HFF-Myc (cell line): ENCODE data around the gene CCDC87.
"Not testable (repeated sequence)": the region's sequence is repeated elsewhere in the genome, so short reads cannot be mapped to it uniquely, and the experiment has no call there.

ENCODE experiments used
- DNase-seq: peaks from one replicate; pipeline ENCODE4 v3.0.0-alpha.2; 2011; ENCODE audit warnings: low read depth; ENCODE audit errors: extremely low read depth
- H3K4me3 ChIP-seq: replicated peaks from 2 replicates; pipeline ENCODE4 v1.5.1; 2011; ENCODE audit warnings: low read depth, mild to moderate bottlenecking, control low read depth, low read length
- TF ChIP-seq, protein P1 (sequence below): IDR thresholded peaks from 2 replicates; pipeline ENCODE4 v1.5.1; 2012; ENCODE audit warnings: mild to moderate bottlenecking, low read depth, low read length, control low read depth; ENCODE audit errors: missing control alignments

Gene CCDC87

DNA sequence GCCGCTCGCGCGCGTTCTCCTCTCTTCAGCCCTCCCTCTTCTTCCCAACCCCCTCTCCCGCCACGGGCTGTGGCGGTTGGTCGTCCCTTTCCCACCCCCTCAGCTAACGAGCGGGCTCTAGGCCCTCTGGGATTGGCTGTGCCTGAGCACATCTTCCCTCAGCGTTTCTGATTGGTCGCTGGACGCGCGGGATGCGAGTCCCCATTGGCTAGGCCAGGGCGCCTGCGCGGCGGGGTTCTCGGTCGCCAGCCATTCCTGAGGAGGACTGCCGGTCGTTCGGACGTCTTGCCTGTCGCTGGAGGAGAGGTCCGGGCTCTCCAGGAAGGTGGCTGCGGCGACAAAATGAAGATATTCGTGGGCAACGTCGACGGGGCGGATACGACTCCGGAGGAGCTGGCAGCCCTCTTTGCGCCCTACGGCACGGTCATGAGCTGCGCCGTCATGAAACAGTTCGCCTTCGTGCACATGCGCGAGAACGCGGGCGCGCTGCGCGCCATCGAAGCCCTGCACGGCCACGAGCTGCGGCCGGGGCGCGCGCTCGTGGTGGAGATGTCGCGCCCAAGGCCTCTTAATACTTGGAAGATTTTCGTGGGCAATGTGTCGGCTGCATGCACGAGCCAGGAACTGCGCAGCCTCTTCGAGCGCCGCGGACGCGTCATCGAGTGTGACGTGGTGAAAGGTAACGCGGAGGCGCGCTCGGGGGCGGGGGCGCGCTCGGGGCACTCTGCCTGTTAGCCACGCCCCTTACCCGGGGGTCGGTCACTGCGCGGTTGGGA is 23.7 kb upstream of the CCDC87 start, which contains the start of gene RBM14:
RBM14 (plus strand) TSS at position 252 of the 776 bp plus-strand sequence; CDS start at position 343, 91 bp downstream.
- TF ChIP-seq, protein P1, sequence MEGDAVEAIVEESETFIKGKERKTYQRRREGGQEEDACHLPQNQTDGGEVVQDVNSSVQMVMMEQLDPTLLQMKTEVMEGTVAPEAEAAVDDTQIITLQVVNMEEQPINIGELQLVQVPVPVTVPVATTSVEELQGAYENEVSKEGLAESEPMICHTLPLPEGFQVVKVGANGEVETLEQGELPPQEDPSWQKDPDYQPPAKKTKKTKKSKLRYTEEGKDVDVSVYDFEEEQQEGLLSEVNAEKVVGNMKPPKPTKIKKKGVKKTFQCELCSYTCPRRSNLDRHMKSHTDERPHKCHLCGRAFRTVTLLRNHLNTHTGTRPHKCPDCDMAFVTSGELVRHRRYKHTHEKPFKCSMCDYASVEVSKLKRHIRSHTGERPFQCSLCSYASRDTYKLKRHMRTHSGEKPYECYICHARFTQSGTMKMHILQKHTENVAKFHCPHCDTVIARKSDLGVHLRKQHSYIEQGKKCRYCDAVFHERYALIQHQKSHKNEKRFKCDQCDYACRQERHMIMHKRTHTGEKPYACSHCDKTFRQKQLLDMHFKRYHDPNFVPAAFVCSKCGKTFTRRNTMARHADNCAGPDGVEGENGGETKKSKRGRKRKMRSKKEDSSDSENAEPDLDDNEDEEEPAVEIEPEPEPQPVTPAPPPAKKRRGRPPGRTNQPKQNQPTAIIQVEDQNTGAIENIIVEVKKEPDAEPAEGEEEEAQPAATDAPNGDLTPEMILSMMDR, result no peak
- DNase-seq, result peak; percentile 98
- H3K4me3 ChIP-seq, result peak within 1 kb of the TSS; percentile 74

GRCh38 chr11:66614073-66614472 is 21.2 kb upstream of the CCDC87 start:
- no peak for DNase-seq
- TF ChIP-seq, protein P1, result no peak
- H3K4me3 ChIP-seq, result no peak overlapping the region

DNA sequence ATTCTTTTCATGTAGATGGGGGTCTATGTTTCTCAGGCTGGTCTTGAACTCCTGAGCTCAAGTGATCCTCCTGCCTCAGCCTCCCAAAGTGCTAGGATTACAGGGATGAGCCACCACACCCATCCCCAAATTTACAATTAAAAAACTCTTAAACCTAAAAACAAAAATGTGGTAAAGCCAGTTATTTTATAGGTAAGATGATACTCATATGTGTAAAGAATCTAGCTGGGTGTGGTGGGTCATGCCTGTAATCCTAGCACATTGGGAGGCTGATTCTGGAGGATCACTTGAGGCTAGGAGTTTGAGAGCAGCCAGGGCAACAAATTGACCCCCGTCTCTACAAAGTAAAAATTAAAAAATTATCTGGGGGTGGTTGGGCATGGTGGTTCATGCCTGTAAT is 19.6 kb upstream of the CCDC87 start:
- TF ChIP-seq, protein P1, result no peak
- no peak for DNase-seq
- no peak overlapping the region for H3K4me3 ChIP-seq

DNA sequence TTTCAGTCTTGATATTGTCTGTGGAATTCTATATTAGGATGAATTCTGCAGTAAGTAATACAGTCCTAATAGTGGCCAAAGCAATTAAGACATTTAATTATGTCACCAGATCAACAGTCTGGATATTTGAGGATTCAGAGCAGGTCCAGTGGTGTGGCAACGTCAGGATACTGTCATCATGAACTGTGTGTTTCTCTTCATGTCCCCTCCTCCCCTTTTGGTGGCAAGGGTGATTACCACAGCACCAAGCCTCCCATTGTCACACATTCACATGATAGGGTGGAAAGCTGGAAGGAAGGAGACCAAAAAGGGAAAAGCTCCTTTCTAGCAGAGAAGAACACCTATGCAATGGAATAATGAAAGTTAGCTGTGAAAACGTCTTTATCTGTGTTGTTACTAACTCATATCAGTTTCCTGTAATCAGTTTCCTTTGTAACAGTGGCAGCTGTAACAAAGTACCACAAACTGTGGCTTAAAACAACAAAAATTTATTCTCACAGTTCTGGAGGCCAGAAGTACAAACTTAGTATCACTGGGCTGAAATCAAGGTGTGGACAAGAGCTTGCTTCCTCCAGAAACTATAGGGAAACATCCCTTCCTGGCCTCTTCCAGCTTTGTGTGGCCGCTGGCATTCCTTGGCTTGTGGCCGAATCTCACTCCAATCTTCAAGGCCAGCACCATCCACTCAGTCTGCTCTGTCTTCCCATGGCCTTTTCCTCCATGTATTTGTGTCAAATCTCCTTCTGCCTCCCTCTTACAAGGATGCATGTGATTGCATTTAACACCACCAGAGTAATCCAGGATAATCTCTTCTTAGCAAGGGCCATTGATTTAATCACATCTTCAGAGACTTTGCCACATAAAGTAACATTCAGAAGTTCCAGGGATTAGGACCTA is 17.1 kb upstream of the CCDC87 start:
- no peak for DNase-seq
- TF ChIP-seq, protein P1, result no peak
- H3K4me3 ChIP-seq, result no peak overlapping the region

DNA sequence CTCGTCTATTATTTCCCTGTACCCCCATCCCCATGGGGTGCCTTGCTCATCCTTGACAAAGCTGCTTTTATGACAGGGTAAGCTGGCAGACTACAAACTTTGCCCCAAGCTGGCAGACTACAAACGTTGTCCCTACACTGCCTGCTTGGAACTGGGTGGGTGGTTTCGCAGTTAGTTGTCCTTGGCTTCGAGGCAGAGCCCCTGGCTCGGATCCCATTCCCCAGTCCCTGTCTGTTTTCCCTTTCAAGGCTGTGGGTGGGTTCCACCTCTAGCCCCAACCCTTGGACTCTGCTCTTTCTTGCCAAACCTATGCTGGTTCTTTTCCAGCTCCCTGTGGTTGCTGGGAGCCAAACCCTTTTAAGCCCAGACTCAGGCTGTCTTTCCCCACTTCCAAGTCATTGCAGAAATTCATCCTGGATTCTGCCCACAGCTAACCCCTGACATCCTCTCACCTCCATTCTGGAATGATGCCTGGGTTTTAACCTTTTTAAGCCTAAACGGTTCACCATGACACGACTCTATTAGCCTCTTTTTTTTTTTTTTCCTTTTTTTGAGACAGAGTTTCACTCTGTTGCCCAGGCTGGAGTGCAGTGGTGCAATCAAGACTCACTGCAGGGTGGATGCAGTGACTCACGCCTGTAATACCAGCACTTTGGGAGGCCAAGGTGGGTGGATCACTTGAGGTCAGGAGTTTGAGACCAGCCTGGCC is 14.4 kb upstream of the CCDC87 start:
- TF ChIP-seq, protein P1, result no peak
- H3K4me3 ChIP-seq, result no peak overlapping the region
- DNase-seq, result no peak

DNA sequence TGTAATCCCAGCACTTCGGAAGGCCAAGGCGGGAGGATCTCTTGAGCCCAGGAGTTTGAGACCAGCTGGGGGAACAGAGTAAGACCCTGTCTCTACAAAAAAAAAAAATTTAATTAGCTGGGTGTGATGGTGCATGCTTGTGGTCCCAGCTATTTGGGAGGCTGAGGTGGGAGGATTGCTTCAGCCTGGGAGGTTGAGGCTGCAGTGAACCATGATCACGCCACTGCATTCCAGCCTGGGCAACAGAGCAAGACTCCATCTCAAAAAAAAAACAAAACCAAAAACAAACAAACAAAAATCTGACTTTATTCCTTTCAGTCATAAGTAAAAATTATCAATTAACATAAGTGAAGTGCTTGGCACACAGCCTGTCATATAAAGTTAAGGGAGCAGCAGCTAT is 13.7 kb upstream of the CCDC87 start:
- DNase-seq, H3K4me3 ChIP-seq: not testable (repeated sequence)
